Measurements from ENCODE around the gene GOSR2.

The GOSR2 gene

GRCh38 chr17:46877466-46877865 lies 45.5 kb upstream of the GOSR2 start:
- TF ChIP-seq CTCF (IDR thresholded peaks at IDR 0.05; ENCODE audit: low read depth, low read length, missing control alignments), result no peak
- DNase-seq (ENCODE audit: low read depth), result no peak
- H3K4me3 ChIP-seq (ENCODE audit: low read depth, low read length), result no peak overlapping the region

- TF ChIP-seq CTCF (IDR thresholded peaks at IDR 0.05; ENCODE audit: low read depth, low read length, missing control alignments), result no peak
- DNase-seq (ENCODE audit: low read depth), result no peak
- H3K4me3 ChIP-seq (ENCODE audit: low read depth, low read length), result no peak overlapping the region
These were observed 44.9 kb upstream of the GOSR2 start for GRCh38 chr17:46878055-46878454.

- no peak overlapping the region for H3K4me3 ChIP-seq (ENCODE audit: low read depth, low read length)
- no peak for DNase-seq (ENCODE audit: low read depth)
- TF ChIP-seq CTCF (IDR thresholded peaks at IDR 0.05; ENCODE audit: low read depth, low read length, missing control alignments), result no peak
These were observed 43.9 kb upstream of the GOSR2 start for GRCh38 chr17:46879101-46879500.

GRCh38 chr17:46881015-46881414 lies 41.9 kb upstream of the GOSR2 start:
- no peak overlapping the region for H3K4me3 ChIP-seq (ENCODE audit: low read depth, low read length)
- TF ChIP-seq CTCF (IDR thresholded peaks at IDR 0.05; ENCODE audit: low read depth, low read length, missing control alignments), result no peak
- DNase-seq (ENCODE audit: low read depth), result no peak

GRCh38 chr17:46882666-46883065 lies 40.3 kb upstream of the GOSR2 start:
- TF ChIP-seq CTCF (IDR thresholded peaks at IDR 0.05; ENCODE audit: low read depth, low read length, missing control alignments), result no peak
- no peak for DNase-seq (ENCODE audit: low read depth)
- H3K4me3 ChIP-seq (ENCODE audit: low read depth, low read length), result no peak overlapping the region

GRCh38 chr17:46883871-46884520 lies 39.0 kb upstream of the GOSR2 start:
- no peak overlapping the region for H3K4me3 ChIP-seq (ENCODE audit: low read depth, low read length)
- no peak for TF ChIP-seq CTCF (IDR thresholded peaks at IDR 0.05; ENCODE audit: low read depth, low read length, missing control alignments)
- no peak for DNase-seq (ENCODE audit: low read depth)

GRCh38 chr17:46884552-46884951 lies 38.4 kb upstream of the GOSR2 start:
- no peak for DNase-seq (ENCODE audit: low read depth)
- no peak for TF ChIP-seq CTCF (IDR thresholded peaks at IDR 0.05; ENCODE audit: low read depth, low read length, missing control alignments)

More at GRCh38 chr17:46884552-46884951, 38.4 kb upstream of the GOSR2 start:
- no peak overlapping the region for H3K4me3 ChIP-seq (ENCODE audit: low read depth, low read length)
